Stomach (tissue), 9 donors: ENCODE results near the gene MKLN1. TPM values are rescaled to one million over a fixed set of nuclear protein-coding genes. Genes with fewer than 3 reads are reported as not detected.

Source experiments
- DNase-seq, 2 donors: peaks; one replicate each; pipeline versions ENCODE4 v3.0.0 to v3.0.0-alpha.2; 2013 to 2019
- H3K27ac ChIP-seq, 5 donors: fragments of 200-600 bp in 4 of 5; sonication (generic) in 4 of 5; one replicate each; pipeline ENCODE4 v1.5.1; 2013 to 2019; ENCODE audit warnings: mild to moderate bottlenecking in 1 of 5, moderate library complexity in 1 of 5
- H3K27me3 ChIP-seq, 3 donors: fragments of 200-600 bp; sonication (generic); one replicate each; pipeline ENCODE4 v1.5.1; 2017 to 2019; ENCODE audit warnings: mixed run types in 1 of 3
- H3K36me3 ChIP-seq, 4 donors: fragments of 200-600 bp; sonication (generic); 1 replicate in 3 of 4; 2 replicates in 1 of 4; pipeline ENCODE4 v1.5.1; 2016 to 2019
- H3K4me1 ChIP-seq, 4 donors: fragments of 200-600 bp; sonication (generic); one replicate each; pipeline ENCODE4 v1.5.1; 2016 to 2019
- H3K4me3 ChIP-seq, 4 donors: fragments of 200-600 bp; sonication (generic) in 3 of 4; one replicate each; pipeline ENCODE4 v1.5.1; 2016 to 2019; ENCODE audit warnings: mild to moderate bottlenecking in 1 of 4
- H3K9me3 ChIP-seq, 4 donors: fragments of 200-600 bp; sonication (generic); one replicate each; pipeline ENCODE4 v1.5.1; 2016 to 2019
- EP300 ChIP-seq: sonication (generic); formaldehyde crosslinking; IDR thresholded peaks from one replicate; pipeline ENCODE4 v1.6.1; 2017; ENCODE audit warnings: antibody characterized with exemption
- POLR2A ChIP-seq, 4 donors: fragments of 450-650 bp; IDR thresholded peaks; one replicate each; pipeline ENCODE4 v1.6.1; 2016; ENCODE audit warnings: antibody characterized with exemption in 4 of 4, control low read depth in 2 of 4, mild to moderate bottlenecking in 1 of 4, moderate library complexity in 1 of 4
- POLR2AphosphoS5 ChIP-seq, 3 donors: sonication (generic); formaldehyde crosslinking; IDR thresholded peaks; one replicate each; pipeline ENCODE4 v1.6.1; 2016; ENCODE audit warnings: antibody characterized with exemption in 3 of 3
- WGBS, 5 donors: extraction: QIAGEN DNeasy Blood & Tissue Kit in 3 of 5; methylation state at CpG; one replicate each; pipeline versions ENCODE4 v1.1.5 to v1.1.7; 2013 to 2018; 5-methylcytosine and 5-hydroxymethylcytosine counted together
- intact Hi-C: fragments of 100-400 bp; cut with DNase I; formaldehyde crosslinking; loops from one replicate; pipeline ENCODE4 v1.15.1; 2023; ENCODE audit warnings: low total_unique reads
- polyA plus RNA-seq, 3 donors: library from polyadenylated mRNA; stranded (reverse); fragments of 200-250 nt; gene quantifications; one replicate each; pipeline ENCODE4 v1.2.3, GENCODE V29; 2013
- total RNA-seq, 5 donors: library from RNA; depleted of rRNA; stranded (reverse); fragments of >200 nt; gene quantifications; one replicate each; pipeline versions ENCODE4 v1.1.0 to v1.2.3, GENCODE V29; 2014 to 2016
- TF ChIP-seq, protein P1 (sequence below), 7 experiments: fragments of 450-650 bp in 4 of 7; fragments of 200-600 bp in 3 of 7; sonication (generic) in 3 of 7; IDR thresholded peaks; one replicate each; pipeline ENCODE4 v1.5.1; 2016 to 2019; ENCODE audit warnings: antibody characterized with exemption in 7 of 7, control low read depth in 2 of 7, mild to moderate bottlenecking in 1 of 7
- donor health status: healthy with polysubstance abuse.
- donor health status: Bipolar disorder and iron deficiency.
- donor health status: healthy.

Gene MKLN1
- total and polyA plus RNA-seq, 8 donors: 9.4 to 147 (median 30.8) TPM

DNA sequence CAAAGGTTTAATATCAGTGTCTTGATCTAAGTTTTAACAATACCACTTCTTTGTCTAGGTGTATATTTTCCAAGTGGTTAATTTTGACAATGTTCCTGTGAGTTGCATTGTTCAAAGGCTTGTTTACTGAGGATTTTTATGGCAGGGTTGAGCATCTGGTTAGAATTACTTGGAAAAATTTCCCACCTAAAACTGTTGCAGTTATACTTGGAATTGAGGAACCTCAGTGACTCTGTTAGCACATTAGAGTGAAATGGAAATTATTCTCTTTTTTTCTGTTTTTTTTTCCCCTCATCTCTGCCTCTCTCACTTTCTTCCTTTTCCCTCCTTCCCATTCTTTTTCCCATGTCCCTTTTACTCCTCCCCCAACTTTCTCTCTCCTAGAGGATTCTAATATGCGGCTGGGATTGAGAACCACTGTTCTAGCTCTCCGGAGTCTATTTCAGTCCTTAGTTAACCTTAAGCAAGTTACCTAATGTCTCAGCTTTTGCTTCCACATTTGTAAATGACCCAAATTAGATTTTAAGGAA is 121.8 kb downstream of the MKLN1 start:
- peaks cover 0 to 61% (median 56%) of the 10 kb centered on the region in 4 donors for H3K36me3 ChIP-seq
- intact Hi-C loops: no loop called here
- TF ChIP-seq POLR2AphosphoS5 (IDR thresholded peaks at IDR 0.05) (no peak), EP300 (no peak), POLR2A (IDR thresholded peaks at IDR 0.05) (no peak)
- TF ChIP-seq, protein P1, sequence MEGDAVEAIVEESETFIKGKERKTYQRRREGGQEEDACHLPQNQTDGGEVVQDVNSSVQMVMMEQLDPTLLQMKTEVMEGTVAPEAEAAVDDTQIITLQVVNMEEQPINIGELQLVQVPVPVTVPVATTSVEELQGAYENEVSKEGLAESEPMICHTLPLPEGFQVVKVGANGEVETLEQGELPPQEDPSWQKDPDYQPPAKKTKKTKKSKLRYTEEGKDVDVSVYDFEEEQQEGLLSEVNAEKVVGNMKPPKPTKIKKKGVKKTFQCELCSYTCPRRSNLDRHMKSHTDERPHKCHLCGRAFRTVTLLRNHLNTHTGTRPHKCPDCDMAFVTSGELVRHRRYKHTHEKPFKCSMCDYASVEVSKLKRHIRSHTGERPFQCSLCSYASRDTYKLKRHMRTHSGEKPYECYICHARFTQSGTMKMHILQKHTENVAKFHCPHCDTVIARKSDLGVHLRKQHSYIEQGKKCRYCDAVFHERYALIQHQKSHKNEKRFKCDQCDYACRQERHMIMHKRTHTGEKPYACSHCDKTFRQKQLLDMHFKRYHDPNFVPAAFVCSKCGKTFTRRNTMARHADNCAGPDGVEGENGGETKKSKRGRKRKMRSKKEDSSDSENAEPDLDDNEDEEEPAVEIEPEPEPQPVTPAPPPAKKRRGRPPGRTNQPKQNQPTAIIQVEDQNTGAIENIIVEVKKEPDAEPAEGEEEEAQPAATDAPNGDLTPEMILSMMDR (IDR thresholded peaks at IDR 0.05): no peak
- no peak for DNase-seq
- H3K27ac ChIP-seq: no peak overlapping the region
- H3K4me1 ChIP-seq: peaks cover 0 to 3% (median under 1%) of the 10 kb centered on the region in 4 donors
- H3K27me3 ChIP-seq: no peaks in the 10 kb centered on the region
- WGBS, 5 donors: 95 to 100% (median 97%) methylated on average over 2 of the region's 2 CpGs
- H3K4me3 ChIP-seq: no peak overlapping the region
- no peaks in the 10 kb centered on the region for H3K9me3 ChIP-seq

DNA sequence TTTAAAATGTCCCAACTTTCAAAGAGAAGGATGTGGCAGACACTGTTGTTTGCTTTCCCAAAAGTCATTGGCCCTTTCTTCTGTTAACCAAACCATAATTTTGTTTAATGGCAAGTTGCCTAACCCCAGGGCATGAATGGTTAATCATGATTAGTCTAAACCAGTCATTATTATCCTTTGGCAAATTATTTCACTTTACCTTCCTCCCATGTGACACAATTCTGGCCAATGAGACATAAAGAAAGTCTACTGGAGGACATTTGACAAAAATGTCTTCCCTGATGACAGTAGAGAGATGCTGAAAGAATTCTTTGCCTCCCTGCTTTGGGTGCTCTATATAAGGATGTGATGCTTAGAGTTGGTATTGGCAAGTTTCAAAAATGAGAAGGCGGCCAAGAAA is 126.8 kb downstream of the MKLN1 start:
- TF ChIP-seq EP300 (no peak), POLR2A (IDR thresholded peaks at IDR 0.05) (no peak), POLR2AphosphoS5 (IDR thresholded peaks at IDR 0.05) (no peak)
- TF ChIP-seq, protein P1 (IDR thresholded peaks at IDR 0.05): no peak
- H3K36me3 ChIP-seq: peaks cover 0 to 35% (median 30%) of the 10 kb centered on the region in 4 donors
- no peak overlapping the region for H3K4me3 ChIP-seq
- intact Hi-C loops: no loop called here
- H3K9me3 ChIP-seq: no peaks in the 10 kb centered on the region
- WGBS, 5 donors: 90 to 98% (median 97%) methylated on average over 1 of the region's 1 CpG
- DNase-seq: no peak
- no peak overlapping the region for H3K27ac ChIP-seq
- H3K4me1 ChIP-seq: peaks cover 0 to 13% (median 3%) of the 10 kb centered on the region in 4 donors
- no peaks in the 10 kb centered on the region for H3K27me3 ChIP-seq

DNA sequence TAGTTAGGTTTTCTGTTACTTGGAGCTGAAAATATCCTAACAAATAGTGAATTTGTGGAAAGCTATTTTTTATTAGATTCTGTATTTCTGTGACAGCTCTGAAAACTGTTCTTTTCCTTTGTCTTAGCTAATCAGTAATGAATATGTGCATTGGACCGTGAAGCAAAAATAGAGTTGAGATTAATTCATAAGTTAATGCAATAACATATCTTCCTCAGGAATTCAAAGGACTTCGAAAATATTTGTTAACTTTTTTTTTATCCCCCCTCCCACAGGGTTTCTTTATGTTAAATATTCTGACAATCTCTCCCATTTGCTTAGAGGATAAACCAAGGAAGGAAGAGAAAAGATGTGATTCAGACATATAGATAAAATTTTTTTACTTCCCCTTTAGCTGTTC is 127.3 kb downstream of the MKLN1 start:
- H3K4me3 ChIP-seq: no peak overlapping the region
- peaks cover 0 to 32% (median 25%) of the 10 kb centered on the region in 4 donors for H3K36me3 ChIP-seq
- H3K27ac ChIP-seq: no peak overlapping the region
- TF ChIP-seq POLR2A (IDR thresholded peaks at IDR 0.05) (no peak), POLR2AphosphoS5 (IDR thresholded peaks at IDR 0.05) (no peak), EP300 (no peak)
- TF ChIP-seq, protein P1 (IDR thresholded peaks at IDR 0.05): no peak
- no peaks in the 10 kb centered on the region for H3K9me3 ChIP-seq
- 19 to 72% (median 50%) methylated on average over 2 of the region's 2 CpGs for WGBS, 5 donors
- no peak for DNase-seq
- peaks cover 0 to 13% (median 3%) of the 10 kb centered on the region in 4 donors for H3K4me1 ChIP-seq
- intact Hi-C loops: no loop called here
- H3K27me3 ChIP-seq: no peaks in the 10 kb centered on the region

DNA sequence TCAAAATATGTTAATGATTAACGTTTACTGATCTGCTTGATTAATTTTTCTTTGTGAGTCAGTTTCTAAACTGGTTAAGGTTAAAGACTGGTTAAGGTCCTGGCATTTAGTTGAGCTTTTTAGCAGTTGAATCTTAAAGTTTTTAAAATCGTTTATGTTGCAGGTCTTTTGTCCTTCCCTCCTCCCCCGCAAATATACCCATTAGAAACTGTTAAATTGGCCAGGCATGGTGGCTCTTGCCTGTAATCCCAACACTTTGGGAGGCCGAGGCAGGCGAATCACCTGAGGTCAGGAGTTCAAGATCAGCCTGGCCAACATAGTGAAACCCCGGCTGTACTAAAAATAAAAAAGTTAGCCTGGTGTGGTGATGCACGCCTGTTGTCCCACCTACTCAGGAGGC is 127.9 kb downstream of the MKLN1 start:
- Histone ChIP-seq H3K27me3 (no peaks in the 10 kb centered on the region), H3K4me3 (no peak overlapping the region), H3K9me3 (no peaks in the 10 kb centered on the region), H3K36me3 (peaks cover 0 to 31% (median 23%) of the 10 kb centered on the region in 4 donors), H3K27ac (no peak overlapping the region), H3K4me1 (peaks cover 0 to 13% (median 3%) of the 10 kb centered on the region in 4 donors)
- intact Hi-C loops: no loop called here
- 67 to 83% (median 77%) methylated on average over 7 of the region's 7 CpGs for WGBS, 5 donors
- TF ChIP-seq, protein P1 (IDR thresholded peaks at IDR 0.05): no peak
- no peak for TF ChIP-seq POLR2A (IDR thresholded peaks at IDR 0.05)
- TF ChIP-seq EP300: no peak
- DNase-seq: no peak
